Osteoblast (primary cell): ENCODE results near the gene RPL7A. TPM values are rescaled to one million over a fixed set of nuclear protein-coding genes. Genes with fewer than 3 reads are reported as not detected.
"Not testable (repeated sequence)": the region's sequence is repeated elsewhere in the genome, so short reads cannot be mapped to it uniquely, and the experiment has no call there.

Experiments
- DNase-seq: peaks from one replicate; pipeline ENCODE4 v3.0.0; 2011; ENCODE audit warnings: low spot score, mixed read lengths; ENCODE audit not compliant: insufficient read length; ENCODE audit errors: missing footprints
- H2AFZ ChIP-seq: 2 replicates; pipeline ENCODE4 v1.6.0; 2011; ENCODE audit warnings: mild to moderate bottlenecking, low read length
- H3K27ac ChIP-seq: 2 replicates; pipeline ENCODE4 v1.5.1; 2011; ENCODE audit warnings: mild to moderate bottlenecking, low read depth, low read length, moderate library complexity
- H3K27me3 ChIP-seq: 2 replicates; pipeline ENCODE4 v1.6.0; 2012; ENCODE audit warnings: mild to moderate bottlenecking, control low read depth, inconsistent platforms, low read length, moderate library complexity; ENCODE audit not compliant: insufficient read depth
- H3K36me3 ChIP-seq: 2 replicates; pipeline ENCODE4 v1.5.1; 2011; ENCODE audit warnings: mild to moderate bottlenecking, low read length, control low read depth, moderate library complexity; ENCODE audit not compliant: insufficient read depth
- H3K4me1 ChIP-seq: 2 replicates; pipeline ENCODE4 v1.5.1; 2011; ENCODE audit warnings: mild to moderate bottlenecking, low read length, control low read depth, moderate library complexity; ENCODE audit not compliant: insufficient read depth
- H3K4me2 ChIP-seq: 2 replicates; pipeline ENCODE4 v1.6.0; 2011; ENCODE audit warnings: mild to moderate bottlenecking, low read length; ENCODE audit not compliant: insufficient read depth
- H3K4me3 ChIP-seq: fragments of 200-600 bp; sonication (generic); 3 replicates; pipeline ENCODE4 v1.5.1; 2012; ENCODE audit warnings: mild to moderate bottlenecking, low read length, inconsistent platforms; ENCODE audit not compliant: insufficient read depth
- H3K79me2 ChIP-seq: 2 replicates; pipeline ENCODE4 v1.6.0; 2012; ENCODE audit warnings: mild to moderate bottlenecking, low read length, control low read depth, inconsistent platforms; ENCODE audit not compliant: insufficient read depth
- H3K9me3 ChIP-seq: 2 replicates; pipeline ENCODE4 v1.5.1; 2011; ENCODE audit warnings: low read depth, low read length, control low read depth
- H4K20me1 ChIP-seq: 2 replicates; pipeline ENCODE4 v1.6.0; 2012; ENCODE audit warnings: mild to moderate bottlenecking, low read length, control low read depth; ENCODE audit not compliant: insufficient read depth
- CTCF ChIP-seq: IDR thresholded peaks from 2 replicates; pipeline ENCODE4 v1.5.1; 2011; ENCODE audit warnings: mild to moderate bottlenecking, low read depth, low read length, moderate library complexity; ENCODE audit errors: extremely low read depth
- total RNA-seq: library from RNA; depleted of rRNA; stranded (reverse); fragments of >200 nt; gene quantifications from 2 replicates; pipeline ENCODE4 v1.2.3, GENCODE V29; 2012

The RPL7A gene
- total RNA-seq, 1 donor: 1,763 TPM

- no peak overlapping the region for H2AFZ ChIP-seq
- H3K27me3 ChIP-seq: peaks cover 4% of the 10 kb centered on the region
- no peak for DNase-seq
- no peaks in the 10 kb centered on the region for H3K79me2 ChIP-seq
- H4K20me1 ChIP-seq: no peaks in the 10 kb centered on the region
- H3K36me3 ChIP-seq: no peaks in the 10 kb centered on the region
- no peaks in the 10 kb centered on the region for H3K9me3 ChIP-seq
- H3K4me2 ChIP-seq: no peak overlapping the region
- no peaks in the 10 kb centered on the region for H3K4me1 ChIP-seq
- TF ChIP-seq CTCF: no peak
- H3K27ac ChIP-seq: no peak overlapping the region
- no peak overlapping the region for H3K4me3 ChIP-seq
These were observed 26.5 kb upstream of the RPL7A start for GRCh38 chr9:133321411-133321935.

DNA sequence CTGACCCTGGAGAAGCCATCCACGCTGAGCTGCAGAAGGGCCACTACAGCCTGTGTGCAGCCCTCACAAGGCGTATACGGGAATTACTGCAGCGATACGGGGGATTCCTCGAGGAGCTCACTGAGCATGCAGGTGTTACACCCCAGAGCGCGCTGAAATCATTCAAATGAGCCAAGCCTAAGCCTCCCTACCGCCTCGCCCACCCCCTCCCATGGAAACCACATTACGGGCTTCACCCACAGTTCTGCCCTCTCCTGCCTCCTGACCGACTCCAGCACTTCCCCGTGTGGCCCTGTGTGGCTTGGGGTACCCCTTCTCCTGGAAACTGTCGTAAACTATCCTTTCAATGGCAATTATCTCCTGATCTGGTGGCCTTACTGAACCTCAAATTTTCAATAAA is 25.3 kb upstream of the RPL7A start:
- H3K79me2 ChIP-seq: no peaks in the 10 kb centered on the region
- H3K27me3 ChIP-seq: peaks cover 4% of the 10 kb centered on the region
- no peak overlapping the region for H3K27ac ChIP-seq
- no peaks in the 10 kb centered on the region for H3K36me3 ChIP-seq
- no peak for DNase-seq
- no peak overlapping the region for H3K4me3 ChIP-seq
- H3K9me3 ChIP-seq: no peaks in the 10 kb centered on the region
- H3K4me1 ChIP-seq: no peaks in the 10 kb centered on the region
- H3K4me2 ChIP-seq: no peak overlapping the region
- H2AFZ ChIP-seq: no peak overlapping the region
- TF ChIP-seq CTCF: no peak
- no peaks in the 10 kb centered on the region for H4K20me1 ChIP-seq

- DNase-seq: no peak
- no peak for TF ChIP-seq CTCF
- no peaks in the 10 kb centered on the region for H3K4me1 ChIP-seq
- no peaks in the 10 kb centered on the region for H4K20me1 ChIP-seq
- H3K79me2 ChIP-seq: no peaks in the 10 kb centered on the region
- no peaks in the 10 kb centered on the region for H3K9me3 ChIP-seq
- no peak overlapping the region for H3K4me3 ChIP-seq
- H3K27ac ChIP-seq: no peak overlapping the region
- H3K4me2 ChIP-seq: no peak overlapping the region
- H3K36me3 ChIP-seq: no peaks in the 10 kb centered on the region
- no peak overlapping the region for H2AFZ ChIP-seq
- H3K27me3 ChIP-seq: peaks cover 4% of the 10 kb centered on the region
These were observed 24.8 kb upstream of the RPL7A start for GRCh38 chr9:133323211-133323610.

- Histone ChIP-seq H3K4me1 (no peaks in the 10 kb centered on the region), H3K4me2 (no peak overlapping the region), H3K9me3 (no peaks in the 10 kb centered on the region), H2AFZ (no peak overlapping the region), H3K27ac (no peak overlapping the region), H4K20me1 (no peaks in the 10 kb centered on the region), H3K36me3 (no peaks in the 10 kb centered on the region), H3K27me3 (peaks cover 4% of the 10 kb centered on the region), H3K4me3 (no peak overlapping the region), H3K79me2 (no peaks in the 10 kb centered on the region)
- no peak for DNase-seq
- no peak for TF ChIP-seq CTCF
These were observed 23.9 kb upstream of the RPL7A start for GRCh38 chr9:133323991-133324703.

GRCh38 chr9:133327021-133327420 is 21.0 kb upstream of the RPL7A start:
- not testable (repeated sequence) for H3K27me3 ChIP-seq, H3K79me2 ChIP-seq, H3K9me3 ChIP-seq, H4K20me1 ChIP-seq, DNase-seq, H3K27ac ChIP-seq, H3K4me1 ChIP-seq, H3K4me2 ChIP-seq, H2AFZ ChIP-seq, H3K4me3 ChIP-seq
- H3K36me3 ChIP-seq: peaks cover 20% of the 10 kb centered on the region
